ENCODE measurements around the gene TEX2.

TEX2 gene

DNA sequence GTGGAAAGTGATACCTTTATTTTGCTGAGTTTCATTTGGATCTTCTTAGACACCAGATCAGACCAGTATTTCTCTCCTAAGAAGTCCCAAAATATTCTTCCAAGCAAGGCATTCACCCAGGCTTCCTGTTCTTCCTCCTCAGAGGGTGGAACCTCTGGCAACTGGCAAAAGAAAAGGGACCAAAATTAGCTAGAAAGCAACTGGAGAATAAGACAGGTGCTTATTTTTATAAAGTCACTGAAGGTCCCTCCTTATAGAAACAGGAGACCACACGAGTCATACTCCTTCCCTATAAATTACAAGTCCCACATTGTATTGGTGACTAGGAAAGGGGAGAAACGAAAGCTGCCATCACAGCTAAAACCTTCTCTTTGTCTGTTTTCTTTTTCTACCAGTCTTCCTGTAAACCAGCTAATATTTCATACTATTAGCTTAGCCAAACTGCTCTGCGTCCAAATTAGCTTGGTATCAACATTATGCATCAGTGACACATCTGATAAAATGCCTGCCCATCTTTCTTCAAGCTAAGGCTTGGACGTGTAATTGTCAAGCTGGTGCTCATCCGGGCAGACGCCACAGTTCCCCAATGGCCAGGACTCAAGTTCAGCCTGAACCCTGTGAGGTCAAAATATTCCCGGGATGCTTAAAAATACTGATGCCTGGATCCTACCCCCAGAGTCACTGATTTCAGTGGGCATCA is 85.6 kb downstream of the TEX2 start:
- DNase-seq (ENCODE audit: low read depth, low spot score): no peak
- TF ChIP-seq, protein P1, sequence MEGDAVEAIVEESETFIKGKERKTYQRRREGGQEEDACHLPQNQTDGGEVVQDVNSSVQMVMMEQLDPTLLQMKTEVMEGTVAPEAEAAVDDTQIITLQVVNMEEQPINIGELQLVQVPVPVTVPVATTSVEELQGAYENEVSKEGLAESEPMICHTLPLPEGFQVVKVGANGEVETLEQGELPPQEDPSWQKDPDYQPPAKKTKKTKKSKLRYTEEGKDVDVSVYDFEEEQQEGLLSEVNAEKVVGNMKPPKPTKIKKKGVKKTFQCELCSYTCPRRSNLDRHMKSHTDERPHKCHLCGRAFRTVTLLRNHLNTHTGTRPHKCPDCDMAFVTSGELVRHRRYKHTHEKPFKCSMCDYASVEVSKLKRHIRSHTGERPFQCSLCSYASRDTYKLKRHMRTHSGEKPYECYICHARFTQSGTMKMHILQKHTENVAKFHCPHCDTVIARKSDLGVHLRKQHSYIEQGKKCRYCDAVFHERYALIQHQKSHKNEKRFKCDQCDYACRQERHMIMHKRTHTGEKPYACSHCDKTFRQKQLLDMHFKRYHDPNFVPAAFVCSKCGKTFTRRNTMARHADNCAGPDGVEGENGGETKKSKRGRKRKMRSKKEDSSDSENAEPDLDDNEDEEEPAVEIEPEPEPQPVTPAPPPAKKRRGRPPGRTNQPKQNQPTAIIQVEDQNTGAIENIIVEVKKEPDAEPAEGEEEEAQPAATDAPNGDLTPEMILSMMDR (IDR thresholded peaks at IDR 0.05; ENCODE audit: low read depth, low read length): no peak
- no peak overlapping the region for H3K4me3 ChIP-seq (ENCODE audit: low read depth, low read length)
- in situ Hi-C loops (cut with HindIII; ENCODE audit: low sequenced_read_pairs): no loop called here

DNA sequence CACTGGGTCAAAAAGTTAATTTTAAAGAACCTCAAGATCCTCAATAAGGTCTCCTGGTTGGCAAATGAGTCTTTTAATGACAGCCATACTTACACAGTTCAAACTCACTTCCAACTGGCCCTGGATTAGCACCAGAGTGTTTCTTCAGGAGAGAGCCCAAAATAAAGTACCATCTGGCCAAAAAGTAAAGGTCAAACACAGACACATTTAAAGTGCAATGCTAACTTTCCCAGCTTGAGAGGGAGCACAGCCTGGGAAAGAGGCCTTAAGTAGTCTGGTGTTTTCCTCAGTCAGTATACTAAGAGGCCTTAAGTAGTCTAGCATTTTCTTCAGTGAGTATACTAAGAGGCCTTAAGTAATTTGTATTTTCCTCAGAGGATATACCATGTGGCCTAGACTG is 86.5 kb downstream of the TEX2 start:
- DNase-seq (ENCODE audit: low read depth, low spot score): no peak
- TF ChIP-seq, protein P1 (IDR thresholded peaks at IDR 0.05; ENCODE audit: low read depth, low read length): no peak
- no peak overlapping the region for H3K4me3 ChIP-seq (ENCODE audit: low read depth, low read length)
- in situ Hi-C loops (cut with HindIII; ENCODE audit: low sequenced_read_pairs): no loop called here

DNA sequence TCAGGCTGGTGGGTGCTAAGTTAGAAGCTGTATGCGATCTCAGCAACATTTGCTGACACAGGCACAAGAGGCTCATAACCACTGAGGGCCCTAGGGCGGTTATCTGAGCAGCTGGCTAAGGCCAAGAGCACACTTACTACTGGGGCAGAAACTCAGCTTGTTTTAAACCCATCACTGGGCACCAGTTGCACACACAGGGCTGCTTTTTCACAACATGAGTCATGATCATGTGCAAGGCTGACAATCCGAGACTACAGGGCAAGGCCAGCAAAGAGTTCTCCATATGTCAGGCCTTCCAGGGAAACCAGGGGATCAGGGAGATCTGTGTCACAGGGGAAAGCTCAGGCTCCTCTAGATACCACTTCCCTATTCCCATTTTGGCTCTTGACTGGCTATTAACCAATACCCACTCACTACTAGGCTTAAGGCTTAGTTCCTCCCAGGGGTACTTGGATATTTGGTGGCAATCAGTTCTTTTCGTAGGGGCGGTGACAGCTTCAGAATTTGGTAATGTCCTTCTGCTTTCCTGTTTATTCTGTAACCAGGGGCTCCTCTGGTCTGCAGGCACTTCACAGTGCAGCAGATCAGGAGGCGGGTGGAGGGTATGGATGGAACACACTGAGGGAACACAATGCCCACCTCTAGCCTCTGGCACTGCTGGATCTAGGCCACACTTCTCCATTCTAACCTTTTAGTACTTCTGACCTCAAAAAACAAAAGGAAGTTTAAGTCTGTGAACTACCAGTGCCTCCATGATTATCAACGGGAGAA is 88.2 kb downstream of the TEX2 start:
- TF ChIP-seq, protein P1 (IDR thresholded peaks at IDR 0.05; ENCODE audit: low read depth, low read length): no peak
- in situ Hi-C loops (cut with HindIII; ENCODE audit: low sequenced_read_pairs): no loop called here
- H3K4me3 ChIP-seq (ENCODE audit: low read depth, low read length): no peak overlapping the region
- no peak for DNase-seq (ENCODE audit: low read depth, low spot score)

DNA sequence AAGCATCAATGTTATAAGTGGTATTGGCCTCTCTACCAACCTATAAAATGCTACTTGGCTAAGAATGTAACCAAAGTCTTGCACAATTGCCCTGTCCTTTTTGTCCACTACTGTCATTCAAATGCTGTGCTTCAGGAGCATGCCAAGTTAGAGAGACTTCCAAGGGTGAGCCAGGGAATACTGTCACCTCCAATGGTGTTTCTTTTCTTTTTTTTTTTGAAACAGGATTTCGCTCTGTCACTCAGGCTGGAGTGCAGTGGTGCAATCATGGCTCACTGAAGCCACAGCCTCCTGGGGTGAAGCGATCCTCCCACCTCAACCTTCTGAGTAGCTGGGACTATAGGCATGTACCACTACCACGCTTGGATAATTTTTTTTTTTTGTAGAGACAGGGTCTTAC is 89.4 kb downstream of the TEX2 start:
- DNase-seq (ENCODE audit: low read depth, low spot score): no peak
- H3K4me3 ChIP-seq (ENCODE audit: low read depth, low read length): no peak overlapping the region
- in situ Hi-C loops (cut with HindIII; ENCODE audit: low sequenced_read_pairs): no loop called here
- TF ChIP-seq, protein P1 (IDR thresholded peaks at IDR 0.05; ENCODE audit: low read depth, low read length): no peak

DNA sequence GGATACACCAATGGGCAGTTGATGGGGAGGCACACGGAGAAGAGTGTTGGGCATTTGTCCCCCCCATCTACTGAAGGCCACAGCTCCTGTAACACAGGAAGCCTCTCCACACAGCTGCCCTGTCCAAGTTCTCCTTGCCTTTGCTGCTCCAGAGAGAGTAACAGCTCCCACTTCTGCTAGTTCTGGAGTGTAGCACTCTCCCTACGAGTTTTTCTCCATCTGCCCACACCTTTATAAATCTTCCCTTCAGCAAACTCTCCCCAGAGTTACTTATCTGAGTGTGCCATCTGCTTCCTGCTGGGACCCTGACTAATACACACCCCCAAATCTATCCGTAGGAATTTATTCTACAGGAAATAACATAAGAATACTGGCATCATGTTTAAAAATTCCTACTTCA is 90.5 kb downstream of the TEX2 start:
- TF ChIP-seq, protein P1 (IDR thresholded peaks at IDR 0.05; ENCODE audit: low read depth, low read length): no peak
- no peak for DNase-seq (ENCODE audit: low read depth, low spot score)
- in situ Hi-C loops (cut with HindIII; ENCODE audit: low sequenced_read_pairs): no loop called here
- no peak overlapping the region for H3K4me3 ChIP-seq (ENCODE audit: low read depth, low read length)

DNA sequence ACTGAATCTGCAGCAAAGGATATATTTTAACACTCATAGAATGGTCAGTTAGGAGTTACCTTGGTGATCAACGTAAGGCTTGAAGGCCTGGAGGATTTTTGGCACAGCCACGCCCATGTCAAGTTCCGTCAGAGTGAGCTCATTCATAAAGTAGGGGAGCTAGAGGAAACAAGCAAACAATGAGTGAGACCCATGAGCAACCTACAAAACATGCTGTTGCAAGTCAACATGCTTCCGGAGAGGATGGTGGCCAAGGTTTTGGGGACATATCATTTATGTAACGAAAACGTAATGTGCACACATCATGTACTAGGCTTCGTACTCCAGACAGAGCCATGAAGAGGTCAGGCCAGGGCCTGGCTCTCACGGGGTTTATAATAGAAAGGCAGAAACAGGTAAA is 92.0 kb downstream of the TEX2 start:
- no peak for DNase-seq (ENCODE audit: low read depth, low spot score)
- TF ChIP-seq, protein P1 (IDR thresholded peaks at IDR 0.05; ENCODE audit: low read depth, low read length): no peak
- in situ Hi-C loops (cut with HindIII; ENCODE audit: low sequenced_read_pairs): no loop called here
- H3K4me3 ChIP-seq (ENCODE audit: low read depth, low read length): no peak overlapping the region

Measured in astrocyte of the spinal cord (primary cell).